ENCODE data around the gene SNRK. TPM values are rescaled to one million over a fixed set of nuclear protein-coding genes. Genes with fewer than 3 reads are reported as not detected.
A peak's percentile ranks its signal among the peaks of the same experiment; 100 is the strongest.

SNRK gene
- total and polyA plus RNA-seq, 7 donors = 10.2 to 47.9 (median 35.1) TPM

DNA sequence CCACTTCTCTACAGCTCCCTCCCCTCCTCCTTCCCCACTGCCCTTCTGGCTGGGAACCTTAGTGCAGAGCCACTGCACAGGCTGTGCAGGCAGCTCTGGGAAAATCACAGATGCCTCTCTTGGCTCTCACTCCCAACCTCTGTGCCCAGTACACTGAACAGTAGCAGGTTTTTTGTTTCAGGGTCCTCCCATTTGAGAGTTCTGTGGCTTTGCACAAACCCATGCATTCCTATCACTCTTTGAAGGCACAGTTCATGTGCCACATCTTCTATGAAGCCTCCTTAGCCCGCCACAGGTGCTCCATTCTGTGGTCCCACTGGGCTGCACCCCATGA is 103.9 kb downstream of the SNRK start:
- Histone ChIP-seq H3K27me3 (no peaks in the 10 kb centered on the region), H3K9me3 (no peaks in the 10 kb centered on the region), H3K4me3 (no peak overlapping the region), H3K4me1 (peaks cover 0 to 9% (median 2%) of the 10 kb centered on the region in 4 donors), H3K27ac (peak overlapping the region in 3 of 4 donors; percentile 1 to 62 (median 35)), H3K36me3 (no peaks in the 10 kb centered on the region)
- WGBS, 2 donors = 85 to 92% methylated on average over 1 of the region's 1 CpG
- TF ChIP-seq POLR2AphosphoS5 (IDR thresholded peaks at IDR 0.05) (no peak), EP300 (IDR thresholded peaks at IDR 0.05) (no peak), POLR2A (IDR thresholded peaks at IDR 0.05) (no peak)
- TF ChIP-seq, protein P1, sequence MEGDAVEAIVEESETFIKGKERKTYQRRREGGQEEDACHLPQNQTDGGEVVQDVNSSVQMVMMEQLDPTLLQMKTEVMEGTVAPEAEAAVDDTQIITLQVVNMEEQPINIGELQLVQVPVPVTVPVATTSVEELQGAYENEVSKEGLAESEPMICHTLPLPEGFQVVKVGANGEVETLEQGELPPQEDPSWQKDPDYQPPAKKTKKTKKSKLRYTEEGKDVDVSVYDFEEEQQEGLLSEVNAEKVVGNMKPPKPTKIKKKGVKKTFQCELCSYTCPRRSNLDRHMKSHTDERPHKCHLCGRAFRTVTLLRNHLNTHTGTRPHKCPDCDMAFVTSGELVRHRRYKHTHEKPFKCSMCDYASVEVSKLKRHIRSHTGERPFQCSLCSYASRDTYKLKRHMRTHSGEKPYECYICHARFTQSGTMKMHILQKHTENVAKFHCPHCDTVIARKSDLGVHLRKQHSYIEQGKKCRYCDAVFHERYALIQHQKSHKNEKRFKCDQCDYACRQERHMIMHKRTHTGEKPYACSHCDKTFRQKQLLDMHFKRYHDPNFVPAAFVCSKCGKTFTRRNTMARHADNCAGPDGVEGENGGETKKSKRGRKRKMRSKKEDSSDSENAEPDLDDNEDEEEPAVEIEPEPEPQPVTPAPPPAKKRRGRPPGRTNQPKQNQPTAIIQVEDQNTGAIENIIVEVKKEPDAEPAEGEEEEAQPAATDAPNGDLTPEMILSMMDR (IDR thresholded peaks at IDR 0.05) = no peak
- intact Hi-C loops (cut with DNase I) = no loop called here
- no peak for DNase-seq

DNA sequence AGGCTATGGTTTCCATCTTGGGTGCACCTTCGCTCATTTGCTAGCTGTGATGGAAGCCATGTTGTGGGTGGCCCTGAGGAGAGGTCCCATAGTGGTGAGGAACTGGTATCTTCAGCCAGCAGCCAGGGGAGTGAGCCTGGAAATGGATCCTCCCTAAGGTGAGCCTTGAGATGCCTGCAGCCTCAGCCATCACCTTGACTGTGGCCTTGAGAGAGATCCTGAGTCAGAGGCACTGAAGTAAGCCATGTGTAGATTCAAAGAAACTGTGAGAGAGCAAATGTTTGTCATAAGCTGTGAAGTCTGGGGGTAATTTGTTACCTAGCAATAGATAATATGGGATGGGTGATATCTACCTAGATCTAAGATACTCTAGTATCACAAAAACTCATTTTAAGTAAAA is 105.3 kb downstream of the SNRK start:
- H3K9me3 ChIP-seq = no peaks in the 10 kb centered on the region
- intact Hi-C loops (cut with DNase I) = no loop called here
- WGBS, 2 donors = 99% methylated on average over 1 of the region's 1 CpG
- TF ChIP-seq POLR2AphosphoS5 (IDR thresholded peaks at IDR 0.05) (no peak), POLR2A (IDR thresholded peaks at IDR 0.05) (no peak), EP300 (IDR thresholded peaks at IDR 0.05) (no peak)
- TF ChIP-seq, protein P1 (IDR thresholded peaks at IDR 0.05) = no peak
- no peak for DNase-seq
- H3K4me3 ChIP-seq = no peak overlapping the region
- peak overlapping the region in 1 of 4 donors; percentile 45 for H3K27ac ChIP-seq
- H3K27me3 ChIP-seq = no peaks in the 10 kb centered on the region
- peaks cover 0 to 9% (median 2%) of the 10 kb centered on the region in 4 donors for H3K4me1 ChIP-seq
- H3K36me3 ChIP-seq = no peaks in the 10 kb centered on the region

DNA sequence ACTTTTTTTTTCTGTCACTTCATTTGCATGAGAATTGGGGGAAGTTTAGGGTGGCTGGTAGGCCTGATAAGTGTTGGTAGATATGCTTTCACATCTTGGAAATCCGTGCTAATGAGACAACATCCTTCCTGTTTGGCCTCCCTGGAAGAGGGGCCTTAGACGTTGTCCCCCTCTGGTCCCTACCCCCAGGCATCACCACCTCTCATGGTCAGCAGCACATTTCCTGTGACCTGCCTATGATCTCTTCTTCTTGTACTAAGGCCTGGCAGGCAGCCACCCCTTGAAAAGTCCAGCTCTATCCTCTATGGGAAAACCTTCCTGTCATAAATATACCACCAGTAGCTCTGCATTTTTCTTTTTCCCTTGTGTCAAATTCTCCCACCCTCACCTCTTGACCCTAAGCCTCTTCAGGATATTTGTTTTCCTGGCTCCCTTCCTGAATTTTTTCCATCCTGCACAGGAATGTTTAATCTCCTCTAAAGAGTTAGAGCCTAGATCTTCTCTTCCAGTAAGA is 107.8 kb downstream of the SNRK start:
- Histone ChIP-seq H3K4me3 (no peak overlapping the region), H3K9me3 (no peaks in the 10 kb centered on the region), H3K27ac (peak overlapping the region in 2 of 4 donors; percentile 19 to 45), H3K4me1 (peaks cover 0 to 9% (median 2%) of the 10 kb centered on the region in 4 donors), H3K36me3 (no peaks in the 10 kb centered on the region), H3K27me3 (no peaks in the 10 kb centered on the region)
- intact Hi-C loops (cut with DNase I) = no loop called here
- TF ChIP-seq EP300 (IDR thresholded peaks at IDR 0.05) (no peak), POLR2AphosphoS5 (IDR thresholded peaks at IDR 0.05) (peak in 2 of 4 donors; percentile 23 to 37), POLR2A (IDR thresholded peaks at IDR 0.05) (no peak)
- TF ChIP-seq, protein P1 (IDR thresholded peaks at IDR 0.05) = no peak
- DNase-seq = peak; percentile 78
- WGBS, 2 donors = 33 to 78% methylated on average over 2 of the region's 2 CpGs

DNA sequence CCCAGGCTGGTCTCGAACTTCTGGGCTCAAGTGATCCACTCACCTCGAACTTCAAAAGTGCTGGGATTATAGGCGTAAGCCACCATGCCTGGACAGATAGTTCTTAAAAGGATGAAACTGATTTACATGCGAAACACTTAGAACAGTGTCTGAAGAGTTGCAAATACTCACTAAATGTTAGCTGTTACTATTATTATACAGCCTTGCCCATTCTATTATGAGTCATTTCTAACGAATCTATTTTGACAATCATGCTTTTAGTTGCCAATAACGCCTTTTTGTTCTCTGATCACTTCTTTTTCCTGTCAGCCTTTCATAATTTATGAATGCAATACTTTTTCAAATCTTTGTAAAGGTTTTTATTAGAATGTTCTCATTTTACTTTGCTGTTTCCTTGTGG is 112.7 kb downstream of the SNRK start:
- no peaks in the 10 kb centered on the region for H3K36me3 ChIP-seq
- peaks cover 0 to 8% (median 2%) of the 10 kb centered on the region in 4 donors for H3K4me1 ChIP-seq
- no peak overlapping the region for H3K4me3 ChIP-seq
- DNase-seq = no peak
- TF ChIP-seq POLR2A (IDR thresholded peaks at IDR 0.05) (no peak), EP300 (IDR thresholded peaks at IDR 0.05) (no peak), POLR2AphosphoS5 (IDR thresholded peaks at IDR 0.05) (no peak)
- TF ChIP-seq, protein P1 (IDR thresholded peaks at IDR 0.05) = no peak
- intact Hi-C loops (cut with DNase I) = no loop called here
- 84 to 93% methylated on average over 6 of the region's 6 CpGs for WGBS, 2 donors
- H3K27me3 ChIP-seq = no peaks in the 10 kb centered on the region
- no peaks in the 10 kb centered on the region for H3K9me3 ChIP-seq
- no peak overlapping the region for H3K27ac ChIP-seq

DNA sequence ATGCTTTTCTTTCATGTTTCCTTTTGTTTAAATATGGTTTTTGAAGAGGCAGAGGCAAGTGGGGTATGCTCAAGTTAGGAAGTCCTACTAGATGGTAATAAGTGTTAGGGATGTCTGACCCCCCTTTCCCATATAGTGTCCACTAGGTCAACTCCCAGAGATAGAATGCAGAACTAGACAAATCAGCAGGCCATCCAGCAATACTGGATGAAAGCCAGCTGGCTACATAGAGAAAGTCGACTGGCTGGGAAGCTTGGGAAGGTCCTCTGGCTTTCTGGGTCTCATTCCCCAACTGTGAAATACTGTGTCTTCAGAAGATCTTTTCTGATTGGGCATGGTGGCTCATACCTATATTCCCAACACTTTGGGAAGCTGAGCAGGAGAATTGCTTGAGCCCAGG is 113.8 kb downstream of the SNRK start:
- Histone ChIP-seq H3K9me3 (no peaks in the 10 kb centered on the region), H3K27ac (no peak overlapping the region), H3K4me1 (no peaks in the 10 kb centered on the region), H3K27me3 (no peaks in the 10 kb centered on the region), H3K36me3 (no peaks in the 10 kb centered on the region), H3K4me3 (no peak overlapping the region)
- DNase-seq = no peak
- WGBS, 2 donors = 79 to 84% methylated on average over 1 of the region's 1 CpG
- TF ChIP-seq, protein P1 (IDR thresholded peaks at IDR 0.05) = no peak
- no peak for TF ChIP-seq POLR2A (IDR thresholded peaks at IDR 0.05)
- no peak for TF ChIP-seq EP300 (IDR thresholded peaks at IDR 0.05)
- TF ChIP-seq POLR2AphosphoS5 (IDR thresholded peaks at IDR 0.05) = no peak
- intact Hi-C loops (cut with DNase I) = no loop called here
